ENCODE measurements around the gene BCL2L12.

DNA sequence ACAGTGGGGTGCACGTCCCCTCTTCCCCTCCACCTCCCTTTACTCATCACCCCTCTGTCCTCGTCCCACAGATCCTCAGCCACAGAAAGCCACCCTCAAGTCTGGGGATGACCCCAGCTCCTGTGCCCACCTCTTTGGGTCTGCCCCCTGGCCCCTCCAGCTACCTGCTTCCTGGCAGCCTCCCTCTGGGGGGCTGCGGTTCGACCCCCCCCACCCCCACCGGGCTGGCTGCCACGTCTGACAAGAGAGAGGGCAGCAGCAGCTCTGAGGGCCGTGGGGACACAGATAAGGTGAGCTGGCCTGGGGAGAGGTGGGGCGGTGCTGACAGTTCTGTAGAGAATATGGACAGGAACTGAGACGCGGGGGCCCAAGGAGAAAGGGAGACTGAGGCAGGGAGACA lies 11.2 kb upstream of the BCL2L12 start:
- TF ChIP-seq, protein P1, sequence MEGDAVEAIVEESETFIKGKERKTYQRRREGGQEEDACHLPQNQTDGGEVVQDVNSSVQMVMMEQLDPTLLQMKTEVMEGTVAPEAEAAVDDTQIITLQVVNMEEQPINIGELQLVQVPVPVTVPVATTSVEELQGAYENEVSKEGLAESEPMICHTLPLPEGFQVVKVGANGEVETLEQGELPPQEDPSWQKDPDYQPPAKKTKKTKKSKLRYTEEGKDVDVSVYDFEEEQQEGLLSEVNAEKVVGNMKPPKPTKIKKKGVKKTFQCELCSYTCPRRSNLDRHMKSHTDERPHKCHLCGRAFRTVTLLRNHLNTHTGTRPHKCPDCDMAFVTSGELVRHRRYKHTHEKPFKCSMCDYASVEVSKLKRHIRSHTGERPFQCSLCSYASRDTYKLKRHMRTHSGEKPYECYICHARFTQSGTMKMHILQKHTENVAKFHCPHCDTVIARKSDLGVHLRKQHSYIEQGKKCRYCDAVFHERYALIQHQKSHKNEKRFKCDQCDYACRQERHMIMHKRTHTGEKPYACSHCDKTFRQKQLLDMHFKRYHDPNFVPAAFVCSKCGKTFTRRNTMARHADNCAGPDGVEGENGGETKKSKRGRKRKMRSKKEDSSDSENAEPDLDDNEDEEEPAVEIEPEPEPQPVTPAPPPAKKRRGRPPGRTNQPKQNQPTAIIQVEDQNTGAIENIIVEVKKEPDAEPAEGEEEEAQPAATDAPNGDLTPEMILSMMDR (IDR thresholded peaks at IDR 0.05) = no peak
- no peak for TF ChIP-seq POLR2A (IDR thresholded peaks at IDR 0.05)
